HepG2 (cell line): Measurements from ENCODE around the gene RFXANK. TPM values are rescaled to one million over a fixed set of nuclear protein-coding genes. Genes with fewer than 3 reads are reported as not detected.
A peak's percentile ranks its signal among the peaks of the same experiment; 100 is the strongest.

Source experiments
- EHMT2 ChIP-seq: fragments of 200-600 bp; sonication (generic); IDR thresholded peaks from 2 replicates; pipeline ENCODE4 v1.7.0; 2017; ENCODE audit warnings: antibody characterized with exemption, low read depth, low read length, borderline replicate concordance
- ETV6 ChIP-seq: sonication (generic); formaldehyde crosslinking; conservative IDR thresholded peaks from 2 replicates; pipeline ENCODE4 v1.4.0; 2020; ENCODE audit warnings: missing genetic modification reagents
- FOSL2 ChIP-seq: sonication (generic); formaldehyde crosslinking; IDR thresholded peaks from 2 replicates; pipeline ENCODE4 v1.4.0; 2020; ENCODE audit warnings: missing genetic modification reagents
- GATAD1 ChIP-seq: IDR thresholded peaks from 2 replicates; pipeline ENCODE4 v1.6.1; 2016; ENCODE audit warnings: missing genetic modification reagents, missing compliant biosample characterization
- MBNL3 ChIP-seq: fragments of 250-450 bp; sonication (Bioruptor Pico); conservative IDR thresholded peaks from 2 replicates; pipeline ENCODE4 v1.8.0; 2022; ENCODE audit warnings: mild to moderate bottlenecking, inconsistent platforms
- MED1 ChIP-seq: sonication (generic); formaldehyde crosslinking; IDR thresholded peaks from 2 replicates; pipeline ENCODE4 v1.4.0; 2020; ENCODE audit warnings: missing genetic modification reagents
- MIER2 ChIP-seq: IDR thresholded peaks from 2 replicates; pipeline ENCODE4 v1.6.1; 2016; ENCODE audit warnings: missing biosample characterization, missing genetic modification reagents
- MTERF4 ChIP-seq: sonication (generic); formaldehyde crosslinking; IDR thresholded peaks from 2 replicates; pipeline ENCODE4 v1.8.0; 2023; ENCODE audit warnings: mild to moderate bottlenecking, missing genetic modification reagents
- PAXIP1 ChIP-seq: sonication (generic); formaldehyde crosslinking; conservative IDR thresholded peaks from 2 replicates; pipeline ENCODE4 v1.4.0; 2020; ENCODE audit warnings: mild to moderate bottlenecking, missing genetic modification reagents, moderate library complexity
- RAD21 ChIP-seq: fragments of 450-650 bp; formaldehyde crosslinking; IDR thresholded peaks from 2 replicates; pipeline ENCODE4 v1.5.0; 2020; ENCODE audit warnings: mild to moderate bottlenecking
- RNF2 ChIP-seq: fragments of 450-650 bp; conservative IDR thresholded peaks from 2 replicates; pipeline ENCODE4 v1.6.1; 2016; ENCODE audit warnings: low read depth
- SIN3A ChIP-seq: IDR thresholded peaks from 2 replicates; pipeline ENCODE4 v1.6.1; 2011; ENCODE audit warnings: low read depth, mild to moderate bottlenecking, control low read depth, low read length, borderline replicate concordance
- TEAD3 ChIP-seq: optimal IDR thresholded peaks from 2 replicates; pipeline ENCODE3; 2016; ENCODE audit warnings: borderline replicate concordance
- THAP11 ChIP-seq: IDR thresholded peaks from 2 replicates; pipeline ENCODE4 v1.6.1; 2016; ENCODE audit warnings: missing biosample characterization, missing genetic modification reagents
- ZFP1 ChIP-seq: IDR thresholded peaks from 2 replicates; pipeline ENCODE4 v1.6.1; 2016
- ZFY ChIP-seq: sonication (generic); formaldehyde crosslinking; IDR thresholded peaks from 2 replicates; pipeline ENCODE4 v1.4.0; 2020; ENCODE audit warnings: missing genetic modification reagents
- ZHX2 ChIP-seq, 2 experiments: sonication (generic) in 1 of 2; formaldehyde crosslinking in 1 of 2; IDR thresholded peaks; 2 replicates each; pipeline versions ENCODE4 v1.6.1 to v1.9.0; 2014 to 2022; ENCODE audit warnings: antibody characterized with exemption in 1 of 2, borderline replicate concordance in 1 of 2, inconsistent platforms in 1 of 2, low read depth in 1 of 2, missing genetic modification reagents in 1 of 2
- ZNF263 ChIP-seq: sonication (generic); formaldehyde crosslinking; IDR thresholded peaks from 2 replicates; pipeline ENCODE4 v1.4.0; 2020; ENCODE audit warnings: missing genetic modification reagents
- ZNF563 ChIP-seq: sonication (generic); formaldehyde crosslinking; IDR thresholded peaks from 2 replicates; pipeline ENCODE4 v1.8.0; 2022; ENCODE audit warnings: mild to moderate bottlenecking, moderate library complexity, missing genetic modification reagents
- ZNF792 ChIP-seq: IDR thresholded peaks from 2 replicates; pipeline ENCODE4 v1.6.1; 2016
- ZNF83 ChIP-seq: sonication (generic); formaldehyde crosslinking; IDR thresholded peaks from 2 replicates; pipeline ENCODE4 v1.4.0; 2020; ENCODE audit warnings: missing genetic modification reagents, mild to moderate bottlenecking, borderline replicate concordance
- polyA plus RNA-seq, 8 experiments: library from polyadenylated mRNA; depleted of rRNA in 3 of 8; stranded (reverse) in 7 of 8; unstranded in 1 of 8; fragments of >200 nt; fragmentation: Illumina TruSeq in 4 of 8; extraction: Trizol in 4 of 8; gene quantifications; 2 replicates each; pipeline versions ENCODE4 v1.2.1 to v1.2.3, GENCODE V29; 2011 to 2016; ENCODE audit warnings: low read depth in 4 of 8, missing spikeins in 1 of 8, mixed read lengths in 1 of 8; ENCODE audit not compliant: insufficient read depth in 1 of 8
- total RNA-seq, 5 experiments: library from RNA; depleted of rRNA; stranded (reverse); fragments of >200 nt; fragmentation: Illumina TruSeq; extraction: Trizol; gene quantifications; 2 replicates each; pipeline ENCODE4 v1.2.3, GENCODE V29; 2016; ENCODE audit warnings: low read depth in 1 of 5

Gene RFXANK
- total and polyA plus RNA-seq, 2 of the 13 experiments (the other 11 are each of a cell fraction or from before 2014, with no cell fraction given): 49.9 to 80.7 TPM

- TF ChIP-seq PAXIP1: 0 out of 2 replicates have a peak, but pooled peaks have one; percentile 19
- TF ChIP-seq ZFY (CRISPR knock-in tag): peak; percentile 42; the same call in 1 of the 2 replicates
- TF ChIP-seq EHMT2: peak; percentile 88; the same call in 1 of the 2 replicates
- TF ChIP-seq ZHX2 (IDR thresholded peaks at IDR 0.05; ENCODE audit: low read depth): no peak
- peak; percentile 88; the same call in 1 of the 2 replicates for TF ChIP-seq ZHX2 (CRISPR knock-in tag; IDR thresholded peaks at IDR 0.05; ENCODE audit: borderline replicate concordance)
- TF ChIP-seq MBNL3: no peak
- peak; percentile 84; the same call in 1 of the 2 replicates for TF ChIP-seq MTERF4 (CRISPR knock-in tag)
- peak; percentile 30 for TF ChIP-seq TEAD3
- no peak for TF ChIP-seq RAD21 (CRISPR knock-in tag)
- TF ChIP-seq SIN3A: peak; percentile 43; the same call in 1 of the 2 replicates
- peak; percentile 46 for TF ChIP-seq MED1
- peak; percentile 50; the same call in 1 of the 2 replicates for TF ChIP-seq ZNF263 (CRISPR knock-in tag)
- TF ChIP-seq THAP11 (CRISPR knock-in tag): peak; percentile 50
- peak; percentile 49; the same call in 1 of the 2 replicates for TF ChIP-seq ZFP1 (CRISPR knock-in tag)
- TF ChIP-seq GATAD1 (CRISPR knock-in tag): peak; percentile 41; the same call in 1 of the 2 replicates
- peak; percentile 77; the same call in 1 of the 2 replicates for TF ChIP-seq ZNF792 (CRISPR knock-in tag)
- TF ChIP-seq ZNF83 (CRISPR knock-in tag): peak; percentile 83; the same call in 1 of the 2 replicates
- no peak for TF ChIP-seq FOSL2 (CRISPR knock-in tag)
- TF ChIP-seq ZNF563: 0 out of 2 replicates have a peak, but pooled peaks have one; percentile 62
- no peak for TF ChIP-seq RNF2
- TF ChIP-seq MIER2 (CRISPR knock-in tag): peak; percentile 98
- TF ChIP-seq ETV6 (CRISPR knock-in tag): peak; percentile 78; the same call in 1 of the 2 replicates
Observed at GRCh38 chr19:19214892-19215291, 22.8 kb downstream of the RFXANK start (continued).
